SIG-M5 (cell line): ENCODE results near the gene BOLL.
"Not testable (repeated sequence)": the region's sequence is repeated elsewhere in the genome, so short reads cannot be mapped to it uniquely, and the experiment has no call there.

Experiments used
- DNase-seq: peaks from one replicate; lab custom pipeline; 2025; lab: John Stamatoyannopoulos, UW

BOLL gene

GRCh38 chr2:197705912-197706838 lies 78.9 kb downstream of the BOLL start:
- no peak for DNase-seq

GRCh38 chr2:197705121-197705911 lies 79.8 kb downstream of the BOLL start, which contains the start of gene MARS2:
TSS of gene MARS2 (plus strand) at chr2:197705369. CDS start at chr2:197705406, 37 bp downstream.
- DNase-seq: peak; percentile 22

GRCh38 chr2:197704434-197705120 lies 80.5 kb downstream of the BOLL start:
- DNase-seq: no peak

GRCh38 chr2:197700960-197701359 lies 84.2 kb downstream of the BOLL start:
- no peak for DNase-seq

GRCh38 chr2:197699724-197700123 lies 85.4 kb downstream of the BOLL start:
- not testable (repeated sequence) for DNase-seq

GRCh38 chr2:197696571-197696970 lies 88.5 kb downstream of the BOLL start:
- DNase-seq: not testable (repeated sequence)

- DNase-seq: not testable (repeated sequence)
Observed at GRCh38 chr2:197695971-197696370, 89.1 kb downstream of the BOLL start.

GRCh38 chr2:197695206-197695605 lies 89.9 kb downstream of the BOLL start:
- DNase-seq: not testable (repeated sequence)

GRCh38 chr2:197677483-197677882 lies 107.6 kb downstream of the BOLL start:
- DNase-seq: no peak

GRCh38 chr2:197677056-197677455 lies 108.1 kb downstream of the BOLL start:
- DNase-seq: no peak
